ENCODE measurements around the gene KRTAP10-2.
"Not testable (repeated sequence)": the region's sequence is repeated elsewhere in the genome, so short reads cannot be mapped to it uniquely, and the experiment has no call there.

Gene KRTAP10-2

DNA sequence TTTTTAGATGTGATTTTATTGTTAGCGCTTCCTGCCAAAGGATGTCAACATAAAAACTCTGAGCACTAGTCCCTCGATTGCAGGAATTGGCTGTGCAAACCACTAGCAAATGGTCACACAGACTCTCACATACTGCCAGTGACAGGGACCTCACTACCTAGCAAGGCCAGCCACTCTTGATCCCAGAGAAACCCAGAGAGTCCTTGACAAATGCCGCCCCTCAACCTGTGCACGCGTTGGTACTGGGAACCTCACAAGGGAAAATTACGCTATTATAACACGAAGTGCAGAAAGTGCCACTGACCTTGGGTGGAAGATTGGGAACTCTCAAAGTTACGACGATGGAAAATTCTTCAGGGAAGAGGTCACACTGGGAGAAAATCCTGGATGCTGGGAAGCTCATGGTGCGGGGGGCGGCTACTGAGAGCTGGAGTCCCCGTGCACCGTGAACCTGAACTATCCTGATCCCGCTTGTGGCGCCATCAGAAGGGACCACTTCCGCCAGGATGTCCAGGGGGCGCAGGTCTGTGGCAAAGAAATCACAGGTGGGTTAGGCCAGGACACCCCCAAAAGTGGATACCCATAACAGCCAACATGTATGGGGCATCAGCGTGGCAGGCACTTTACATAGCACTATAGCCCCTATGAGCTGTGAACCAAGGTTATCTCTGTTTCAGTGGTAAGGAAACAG, 16.3 kb upstream of the KRTAP10-2 start:
- DNase-seq (ENCODE audit: low spot score), result no peak

DNA sequence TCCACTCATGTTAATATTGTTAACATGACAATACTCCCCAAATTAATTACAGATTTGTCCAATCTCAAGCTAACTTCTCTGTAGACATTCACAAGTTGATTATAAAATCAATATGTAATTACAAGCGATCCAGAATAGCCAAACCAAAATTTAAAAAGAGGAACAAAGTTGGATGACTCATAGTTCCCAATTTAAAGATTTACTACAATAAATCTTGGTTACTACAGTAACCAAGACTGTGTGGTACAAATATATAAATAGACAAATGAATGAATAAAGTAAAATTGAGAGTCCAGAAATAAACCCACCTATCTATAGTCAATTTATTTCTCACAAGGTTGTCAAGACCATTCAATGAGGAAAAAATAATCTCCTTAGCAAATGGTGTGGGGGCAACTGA, 15.1 kb upstream of the KRTAP10-2 start:
- DNase-seq (ENCODE audit: low spot score), result no peak

- DNase-seq (ENCODE audit: low spot score), result no peak
Observed at GRCh38 chr21:44564886-44565598, 13.7 kb upstream of the KRTAP10-2 start.

DNA sequence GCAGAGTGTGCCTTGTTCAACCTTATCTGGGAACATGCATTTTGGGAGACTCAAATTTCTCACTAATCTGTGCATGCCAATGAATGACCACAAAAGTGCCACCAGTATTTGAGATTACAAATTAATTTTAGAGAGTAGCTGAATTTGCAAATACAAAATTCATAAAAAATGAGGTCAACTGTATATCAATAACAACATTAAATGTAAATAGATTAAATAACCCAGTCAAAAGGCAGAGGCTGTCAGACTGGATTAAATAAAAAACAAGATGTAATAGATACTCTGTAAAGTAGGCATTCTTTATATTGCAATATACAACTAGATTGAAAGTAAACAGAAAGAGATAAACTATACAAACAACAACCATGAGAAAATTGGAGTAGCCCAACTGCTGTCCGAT, 12.8 kb upstream of the KRTAP10-2 start:
- DNase-seq (ENCODE audit: low spot score), result no peak

DNA sequence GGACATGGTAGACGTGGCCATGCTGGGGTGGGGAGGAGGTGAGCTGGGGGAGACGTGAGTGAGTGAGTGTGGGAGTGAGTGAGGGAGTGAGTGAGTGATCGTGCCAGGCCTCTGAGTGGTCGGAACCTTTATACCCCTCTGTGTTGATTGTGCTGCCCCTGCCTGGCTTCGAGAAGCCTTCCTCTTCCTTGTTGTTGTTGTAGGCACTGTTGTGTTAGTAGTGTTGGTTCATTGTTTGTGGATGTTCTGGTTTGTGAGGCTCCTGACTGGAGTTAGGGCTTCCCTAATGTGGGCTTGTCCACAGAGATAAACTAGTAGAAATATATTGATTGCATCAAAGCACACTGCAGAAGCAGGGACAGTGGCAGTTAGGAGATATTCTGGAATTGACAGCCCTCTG, 7.4 kb upstream of the KRTAP10-2 start, which contains the start of gene KRTAP10-3:
Gene KRTAP10-3, minus strand, starts transcription at position 101 of the 400 bp plus-strand sequence. Its CDS starts 80 bp downstream, at position 21.
- no peak for DNase-seq (ENCODE audit: low spot score)

DNA sequence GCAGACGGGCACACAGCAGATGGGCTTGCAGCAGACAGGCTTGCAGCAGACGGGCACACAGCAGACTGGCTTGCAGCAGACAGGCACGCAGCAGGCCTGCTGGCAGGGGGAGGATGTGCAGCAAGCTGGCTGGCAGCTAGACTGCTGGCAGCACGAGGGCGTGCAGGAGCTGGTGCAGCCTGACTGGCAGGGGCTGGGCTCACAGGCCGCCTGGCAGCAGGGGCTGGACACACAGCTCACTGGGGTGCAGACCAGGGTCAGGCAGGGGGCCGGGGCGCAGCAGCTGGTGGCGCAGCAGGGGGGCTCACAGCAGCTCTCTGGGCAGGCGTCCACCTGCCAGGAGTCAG, 7.0 kb upstream of the KRTAP10-2 start:
- DNase-seq (ENCODE audit: low spot score), result not testable (repeated sequence)

DNA sequence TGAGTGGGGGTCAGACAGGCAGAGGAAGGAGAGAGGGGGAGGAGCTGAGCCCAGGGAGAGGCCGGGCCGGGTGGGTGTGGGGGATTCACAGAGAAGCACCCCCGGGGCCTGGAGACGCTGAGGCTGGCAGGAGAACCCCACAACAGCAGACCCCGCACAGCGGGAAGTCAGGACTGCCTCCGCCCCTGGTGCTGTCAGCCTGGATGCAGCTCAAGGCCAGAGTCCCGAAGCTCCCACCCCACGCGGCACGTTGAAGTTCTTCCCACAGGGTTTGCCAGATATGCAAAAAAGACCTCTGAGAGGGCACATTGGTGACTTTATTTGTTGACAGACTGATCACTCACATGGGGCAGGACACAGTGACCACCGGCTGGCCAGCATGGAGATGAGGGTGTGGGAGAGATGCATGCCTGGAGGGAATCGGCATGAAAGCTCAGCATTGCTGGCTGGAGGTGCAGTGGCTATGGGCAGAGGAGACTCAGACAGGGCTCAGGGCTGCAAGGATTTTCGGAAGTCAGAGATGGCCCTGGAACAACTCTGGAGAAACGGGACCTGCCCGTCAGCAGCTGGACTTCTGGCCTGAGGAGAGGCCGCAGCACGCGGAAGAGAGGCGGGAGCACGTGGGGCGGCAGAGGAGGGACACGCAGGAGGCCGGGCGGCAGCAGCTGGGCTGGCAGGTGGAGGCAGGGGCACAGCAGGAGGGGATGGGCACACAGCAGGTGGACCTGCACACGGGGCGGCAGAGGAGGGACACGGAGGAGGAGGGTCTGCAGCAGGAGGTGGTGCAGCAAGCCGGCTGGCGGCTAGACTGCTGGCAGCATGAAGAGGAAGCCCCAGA, 6.4 kb upstream of the KRTAP10-2 start:
- no peak for DNase-seq (ENCODE audit: low spot score)

DNA sequence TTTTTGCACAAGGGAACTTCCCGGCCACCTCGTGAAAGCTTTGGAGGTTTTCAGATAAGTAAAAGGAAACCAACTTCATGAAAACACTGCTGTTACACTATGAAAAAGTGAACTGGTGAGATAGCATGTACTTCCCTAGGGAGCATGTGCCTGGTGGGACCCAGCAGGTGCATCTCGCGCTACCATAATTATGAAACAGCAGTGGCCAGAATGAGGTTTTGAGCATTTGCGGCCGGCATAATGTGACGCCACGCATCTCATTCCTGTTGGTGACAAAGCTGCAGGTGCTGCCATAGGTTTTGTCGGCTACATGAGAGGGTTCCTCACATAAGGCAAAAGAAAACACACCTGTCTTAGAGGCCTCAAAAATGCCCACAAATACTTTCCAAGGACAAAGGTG, 5.6 kb upstream of the KRTAP10-2 start:
- DNase-seq (ENCODE audit: low spot score), result no peak

DNA sequence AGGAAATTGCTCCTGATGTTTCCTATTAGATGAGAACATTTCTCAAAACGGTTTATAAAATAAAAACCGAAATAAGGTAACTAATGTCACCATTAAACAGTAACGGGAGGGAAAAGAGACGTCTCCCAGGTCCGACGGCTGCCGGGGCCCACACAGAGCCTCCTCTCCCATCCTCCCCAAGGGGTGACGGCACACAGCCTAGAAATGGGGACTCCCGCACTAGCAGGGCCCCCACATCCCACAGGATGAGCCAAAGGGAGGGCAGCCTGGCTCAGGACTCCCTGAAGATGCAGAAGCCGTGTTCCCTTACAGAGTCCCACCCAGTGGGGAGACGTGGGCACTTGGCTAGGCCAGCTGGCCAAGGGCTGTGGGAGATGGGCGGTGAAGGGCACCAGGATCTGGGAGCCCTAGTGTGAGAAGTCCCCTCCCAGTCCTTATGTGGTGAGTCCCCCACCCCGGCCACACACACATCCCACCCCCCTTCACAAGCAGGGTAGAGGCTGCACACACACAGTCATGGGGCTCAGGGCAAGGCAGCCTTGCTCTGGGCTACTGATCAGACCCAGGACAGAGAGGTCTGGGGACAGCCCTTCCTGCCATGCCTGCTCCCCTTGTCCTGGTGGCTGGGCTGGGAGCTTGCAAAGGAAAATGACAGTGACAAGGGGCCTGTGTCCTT, 4.0 kb upstream of the KRTAP10-2 start:
- DNase-seq (ENCODE audit: low spot score), result no peak

- DNase-seq (ENCODE audit: low spot score), result no peak
Observed at GRCh38 chr21:44552681-44553080, 1.4 kb upstream of the KRTAP10-2 start.

- DNase-seq (ENCODE audit: low spot score), result no peak
Observed at GRCh38 chr21:44552136-44552535, 831 bp upstream of the KRTAP10-2 start.

DNA sequence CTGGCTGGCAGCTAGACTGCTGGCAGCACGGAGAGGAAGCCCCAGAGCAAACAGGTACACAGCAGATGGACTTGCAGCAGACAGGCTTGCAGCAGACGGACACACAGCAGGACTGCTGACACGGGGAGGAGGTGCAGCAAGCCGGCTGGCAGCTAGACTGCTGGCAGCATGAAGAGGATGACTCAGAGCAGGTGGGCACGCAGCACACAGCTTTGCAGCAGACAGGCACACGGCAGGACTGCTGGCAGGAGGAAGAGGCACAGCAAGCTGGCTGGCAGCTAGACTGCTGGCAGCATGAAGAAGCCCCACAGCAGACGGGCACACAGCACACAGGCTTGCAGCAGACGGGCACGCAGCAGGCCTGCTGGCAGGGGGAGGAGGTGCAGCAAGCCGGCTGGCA, 498 bp downstream of the KRTAP10-2 start:
- DNase-seq (ENCODE audit: low spot score), result no peak

DNA sequence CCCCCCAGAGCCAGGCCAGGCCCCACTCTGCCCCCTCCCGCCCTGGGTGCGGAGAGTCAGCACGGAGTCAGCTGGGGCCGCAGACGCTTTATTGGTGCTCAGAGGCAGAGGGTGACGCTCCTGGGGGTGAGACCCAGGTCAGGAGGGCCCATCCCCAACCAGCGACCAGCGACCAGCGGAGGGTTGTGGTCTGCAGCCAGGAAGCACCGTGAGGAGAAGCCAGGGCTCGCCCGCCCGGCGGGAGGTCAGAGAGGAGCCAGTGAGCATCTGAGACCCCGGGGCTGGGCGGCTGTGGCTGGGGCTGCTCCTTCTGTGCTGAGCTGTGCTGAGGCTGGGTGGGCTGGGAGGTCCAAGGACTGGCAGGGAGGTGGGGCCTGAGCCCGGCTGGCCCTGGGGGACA, 1.0 kb downstream of the KRTAP10-2 start:
- DNase-seq (ENCODE audit: low spot score), result not testable (repeated sequence)

- no peak for DNase-seq (ENCODE audit: low spot score)
Observed at GRCh38 chr21:44549525-44550211, 1.6 kb downstream of the KRTAP10-2 start.

DNA sequence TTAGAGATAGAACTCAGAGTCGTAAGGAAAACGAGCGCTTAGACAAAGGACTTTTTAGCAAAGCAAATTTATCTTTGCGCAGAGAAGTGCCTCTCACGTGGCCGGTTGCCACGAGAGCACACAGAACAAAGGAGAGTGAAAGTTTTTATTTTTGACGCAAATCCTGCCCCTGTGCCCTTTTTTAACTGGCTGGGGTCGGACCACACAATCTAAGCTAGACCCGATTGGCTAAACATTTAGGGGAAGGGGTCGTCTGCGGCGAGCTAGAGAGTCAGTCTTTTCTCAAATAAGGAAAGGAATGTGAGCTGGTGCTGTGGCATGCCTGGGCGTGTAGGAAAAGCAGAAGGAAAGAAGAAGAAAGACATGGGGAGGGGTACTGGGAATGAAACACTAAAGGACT, 2.4 kb downstream of the KRTAP10-2 start:
- no peak for DNase-seq (ENCODE audit: low spot score)

- no peak for DNase-seq (ENCODE audit: low spot score)
Observed at GRCh38 chr21:44548381-44548780, 2.9 kb downstream of the KRTAP10-2 start.

DNA sequence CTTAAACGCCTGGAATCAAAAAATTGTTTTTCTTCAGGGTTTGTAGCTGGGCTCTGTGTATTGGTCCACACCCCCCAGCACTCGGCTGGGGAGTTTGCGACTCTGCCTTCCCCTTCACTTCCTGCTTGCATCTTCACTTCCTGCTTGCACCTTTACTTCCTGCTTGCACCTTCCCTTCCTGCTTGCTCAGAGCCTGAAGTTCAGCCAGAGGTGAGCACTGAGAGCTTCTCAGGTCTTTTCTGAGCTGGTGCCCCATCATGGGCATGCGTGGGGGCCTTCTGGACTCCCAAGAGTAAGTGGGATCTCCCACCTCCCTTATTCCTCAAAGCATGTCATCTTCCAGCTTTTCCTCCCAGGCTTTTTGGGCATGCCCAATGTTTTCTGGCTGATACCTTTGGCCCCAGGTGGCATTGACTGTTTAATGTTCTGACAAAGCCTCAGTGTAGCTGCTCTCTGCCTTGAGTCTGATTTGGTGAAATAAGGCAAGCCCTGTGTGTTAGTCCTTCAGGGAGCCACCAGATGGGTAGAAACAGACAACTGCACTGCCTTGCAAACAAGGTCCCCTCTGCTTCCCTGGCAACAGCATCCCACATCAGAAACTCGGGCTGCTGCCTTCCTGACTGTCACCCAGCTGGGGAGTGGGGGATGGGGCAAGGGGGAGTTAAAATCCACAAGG, 3.5 kb downstream of the KRTAP10-2 start:
- no peak for DNase-seq (ENCODE audit: low spot score)

- DNase-seq (ENCODE audit: low spot score), result no peak
Observed at GRCh38 chr21:44544566-44544965, 6.7 kb downstream of the KRTAP10-2 start.

DNA sequence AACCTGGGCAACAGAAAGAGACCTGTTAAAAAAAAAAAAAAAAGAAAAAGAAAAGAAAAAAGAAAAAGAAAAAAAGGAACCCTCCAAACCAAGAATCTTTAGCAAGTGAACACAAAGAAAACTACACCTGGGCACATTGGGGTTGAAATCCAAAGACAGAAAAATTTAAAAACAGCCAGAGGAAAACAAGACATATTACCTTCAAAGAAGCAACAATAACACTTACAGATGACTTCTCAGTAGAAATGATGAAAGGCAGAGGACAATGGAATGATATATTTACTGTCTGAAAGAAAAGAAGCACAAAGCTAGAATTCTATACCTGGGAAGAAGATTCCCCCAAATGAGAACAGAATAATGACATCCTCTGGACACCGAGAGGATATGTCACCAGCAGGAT, 8.6 kb downstream of the KRTAP10-2 start:
- DNase-seq (ENCODE audit: low spot score), result no peak

DNA sequence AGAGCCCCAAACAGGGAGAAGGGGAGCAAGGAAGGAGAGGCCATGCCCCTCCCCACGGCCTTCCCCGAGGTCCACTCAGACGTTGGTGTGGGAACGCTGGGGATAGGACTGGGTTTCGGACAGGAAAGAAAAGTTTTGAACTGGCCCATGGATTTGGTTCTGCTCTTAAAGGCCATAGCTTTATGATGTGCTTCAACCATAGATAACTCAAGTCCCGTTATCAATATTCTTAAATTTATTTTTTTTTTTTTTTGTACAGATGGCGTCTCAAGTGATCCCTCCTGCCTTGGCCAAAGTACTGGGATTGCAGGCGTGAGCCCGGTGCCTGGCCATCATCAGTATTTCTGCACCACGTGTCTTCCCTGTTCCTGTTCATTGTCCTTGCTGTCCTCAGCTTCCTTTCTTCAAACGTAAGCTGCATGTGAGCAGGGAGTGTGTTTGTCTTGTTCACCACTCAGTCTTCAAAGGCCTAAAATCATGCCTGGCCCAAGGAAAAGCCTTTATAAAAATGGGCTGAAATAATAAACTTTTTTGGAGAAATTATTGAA, 10.5 kb downstream of the KRTAP10-2 start:
- no peak for DNase-seq (ENCODE audit: low spot score)
